ENCODE results near the gene TREH. TPM values are rescaled to one million over a fixed set of nuclear protein-coding genes. Genes with fewer than 3 reads are reported as not detected.

TREH gene
- polyA plus RNA-seq, 1 of the 3 experiments (the other 2 are of a cell fraction) = not detected

GRCh38 chr11:118715837-118716260 lies 36.4 kb upstream of the TREH start:
- POLR2A ChIA-PET = no interaction called here
- Histone ChIP-seq H3K9me3 (no peaks in the 10 kb centered on the region), H3K4me1 (ENCODE audit: control insufficient read depth in 1 of 2, insufficient read depth in 2 of 2, low read depth in 1 of 2, low read length in 1 of 2) (no peaks in the 10 kb centered on the region; a peak in 1 of 4 replicates), H3K4me3 (ENCODE audit: low read depth in 2 of 2, low read length in 1 of 2) (no peak overlapping the region), H3K9me2 (no peaks in the 10 kb centered on the region), H3K9ac (no peak overlapping the region), H4K20me1 (ENCODE audit: insufficient read depth) (no peaks in the 10 kb centered on the region), H3K36me3 (replicated peaks in 1 of 2; ENCODE audit: control insufficient read depth in 1 of 2, insufficient read depth in 2 of 2, low read length in 1 of 2) (no peaks in the 10 kb centered on the region), H2AFZ (ENCODE audit: low read depth) (peak overlapping the region; percentile 60; the same call in 1 of the 2 replicates), H3F3A (replicated peaks; ENCODE audit: insufficient read depth) (no peaks in the 10 kb centered on the region), H3K79me2 (ENCODE audit: insufficient read depth) (no peaks in the 10 kb centered on the region), H3K4me2 (no peak overlapping the region), H3K27me3 (ENCODE audit: insufficient read depth) (peaks cover 8% of the 10 kb centered on the region; the same call in 1 of the 2 replicates), H3K27ac (ENCODE audit: low read depth in 2 of 2, low read length in 1 of 2) (no peak overlapping the region)
- 94% methylated on average over 4 of the region's 4 CpGs for WGBS (ENCODE audit: low lambda C conversion rate)
- CTCF ChIA-PET = interaction anchor here (0.6 to 1.4 kb wide), 2 partner anchors 26 to 429 kb away, joined by 3 to 4 read pairs; no protein-coding TSS in a partner anchor
- no peak for DNase-seq
- TF ChIP-seq SIN3A (IDR thresholded peaks at IDR 0.05; ENCODE audit: borderline replicate concordance, low read depth, low read length) (no peak), TCF12 (IDR thresholded peaks at IDR 0.05) (no peak), POLR2AphosphoS5 (IDR thresholded peaks at IDR 0.05; ENCODE audit: low read depth, low read length) (no peak), RCOR1 (IDR thresholded peaks at IDR 0.05; ENCODE audit: low read length) (no peak), NRF1 (IDR thresholded peaks at IDR 0.05; ENCODE audit: low read depth, low read length) (no peak), REST (IDR thresholded peaks at IDR 0.05; ENCODE audit: low read depth, low read length) (no peak)

GRCh38 chr11:118715245-118715831 lies 35.9 kb upstream of the TREH start:
- H3K4me1 ChIP-seq (ENCODE audit: control insufficient read depth in 1 of 2, insufficient read depth in 2 of 2, low read depth in 1 of 2, low read length in 1 of 2) = no peaks in the 10 kb centered on the region; a peak in 1 of 4 replicates
- no peak overlapping the region for H3K4me3 ChIP-seq (ENCODE audit: low read depth in 2 of 2, low read length in 1 of 2)
- H3K9ac ChIP-seq = no peak overlapping the region
- TF ChIP-seq CHD2 (IDR thresholded peaks at IDR 0.05; ENCODE audit: low read length, partially characterized antibody) = no peak
- no peak for TF ChIP-seq MXI1 (IDR thresholded peaks at IDR 0.05; ENCODE audit: low read depth, low read length)
- TF ChIP-seq ZBTB33 (IDR thresholded peaks at IDR 0.05; ENCODE audit: borderline replicate concordance, low read depth) = no peak
- TF ChIP-seq POLR2AphosphoS5 (IDR thresholded peaks at IDR 0.05; ENCODE audit: low read depth, low read length) = no peak
- H3K4me2 ChIP-seq = no peak overlapping the region
- peaks cover 8% of the 10 kb centered on the region; the same call in 1 of the 2 replicates for H3K27me3 ChIP-seq (ENCODE audit: insufficient read depth)
- no peaks in the 10 kb centered on the region for H3K9me3 ChIP-seq
- ChIA-PET CTCF (interaction anchor here (0.6 to 1.4 kb wide), 2 partner anchors 25 to 430 kb away, joined by 3 to 4 read pairs; no protein-coding TSS in a partner anchor), POLR2A (no interaction called here)
- H4K20me1 ChIP-seq (ENCODE audit: insufficient read depth) = no peaks in the 10 kb centered on the region
- H3K27ac ChIP-seq (ENCODE audit: low read depth in 2 of 2, low read length in 1 of 2) = no peak overlapping the region
- DNase-seq = no peak
- no peaks in the 10 kb centered on the region for H3F3A ChIP-seq (replicated peaks; ENCODE audit: insufficient read depth)
- no peaks in the 10 kb centered on the region for H3K36me3 ChIP-seq (replicated peaks in 1 of 2; ENCODE audit: control insufficient read depth in 1 of 2, insufficient read depth in 2 of 2, low read length in 1 of 2)
- peak overlapping the region; percentile 60; the same call in 1 of the 2 replicates for H2AFZ ChIP-seq (ENCODE audit: low read depth)
- no peaks in the 10 kb centered on the region for H3K9me2 ChIP-seq
- H3K79me2 ChIP-seq (ENCODE audit: insufficient read depth) = no peaks in the 10 kb centered on the region
- WGBS (ENCODE audit: low lambda C conversion rate) = 81% methylated on average over 5 of the region's 5 CpGs

Measured in SK-N-SH (cell line).